Measurements from ENCODE around the gene DYNC1I1.

DYNC1I1 gene

DNA sequence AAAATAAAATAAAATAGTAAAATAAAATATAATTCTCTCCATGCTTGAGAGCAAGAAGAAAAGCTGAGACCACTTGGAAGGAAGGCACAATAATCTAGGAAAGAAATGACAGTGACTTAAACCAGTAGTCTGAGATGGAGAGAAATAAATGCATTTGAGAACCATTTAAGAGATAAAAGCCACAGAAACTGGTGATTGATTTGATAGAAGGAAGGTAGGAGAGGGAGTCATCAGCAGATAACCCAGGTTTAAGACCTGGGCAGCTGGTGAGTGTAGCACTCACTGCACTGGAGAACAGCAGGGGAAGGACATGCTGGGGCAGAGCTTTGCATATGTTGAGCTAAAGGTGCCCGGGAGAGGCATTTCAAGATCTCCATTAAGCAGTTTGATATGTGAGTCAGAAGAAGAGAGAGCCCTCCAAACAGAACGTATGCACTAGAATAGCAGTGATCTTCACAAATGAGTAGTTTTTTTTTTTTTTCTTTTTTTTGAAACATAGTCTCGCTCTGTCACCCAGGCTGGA lies 268.0 kb downstream of the DYNC1I1 start:
- no peak for DNase-seq (ENCODE audit: extremely low spot score)
- ChIA-PET POLR2A (no interaction called here), CTCF (interaction anchor here (1.3 kb wide), 1 partner anchor 11 kb away, joined by 4 read pairs; no protein-coding TSS in a partner anchor)
- TF ChIP-seq, protein P1, sequence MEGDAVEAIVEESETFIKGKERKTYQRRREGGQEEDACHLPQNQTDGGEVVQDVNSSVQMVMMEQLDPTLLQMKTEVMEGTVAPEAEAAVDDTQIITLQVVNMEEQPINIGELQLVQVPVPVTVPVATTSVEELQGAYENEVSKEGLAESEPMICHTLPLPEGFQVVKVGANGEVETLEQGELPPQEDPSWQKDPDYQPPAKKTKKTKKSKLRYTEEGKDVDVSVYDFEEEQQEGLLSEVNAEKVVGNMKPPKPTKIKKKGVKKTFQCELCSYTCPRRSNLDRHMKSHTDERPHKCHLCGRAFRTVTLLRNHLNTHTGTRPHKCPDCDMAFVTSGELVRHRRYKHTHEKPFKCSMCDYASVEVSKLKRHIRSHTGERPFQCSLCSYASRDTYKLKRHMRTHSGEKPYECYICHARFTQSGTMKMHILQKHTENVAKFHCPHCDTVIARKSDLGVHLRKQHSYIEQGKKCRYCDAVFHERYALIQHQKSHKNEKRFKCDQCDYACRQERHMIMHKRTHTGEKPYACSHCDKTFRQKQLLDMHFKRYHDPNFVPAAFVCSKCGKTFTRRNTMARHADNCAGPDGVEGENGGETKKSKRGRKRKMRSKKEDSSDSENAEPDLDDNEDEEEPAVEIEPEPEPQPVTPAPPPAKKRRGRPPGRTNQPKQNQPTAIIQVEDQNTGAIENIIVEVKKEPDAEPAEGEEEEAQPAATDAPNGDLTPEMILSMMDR (IDR thresholded peaks at IDR 0.05; ENCODE audit: control extremely low read depth, extremely low read depth, low read depth, missing control alignments): no peak

DNA sequence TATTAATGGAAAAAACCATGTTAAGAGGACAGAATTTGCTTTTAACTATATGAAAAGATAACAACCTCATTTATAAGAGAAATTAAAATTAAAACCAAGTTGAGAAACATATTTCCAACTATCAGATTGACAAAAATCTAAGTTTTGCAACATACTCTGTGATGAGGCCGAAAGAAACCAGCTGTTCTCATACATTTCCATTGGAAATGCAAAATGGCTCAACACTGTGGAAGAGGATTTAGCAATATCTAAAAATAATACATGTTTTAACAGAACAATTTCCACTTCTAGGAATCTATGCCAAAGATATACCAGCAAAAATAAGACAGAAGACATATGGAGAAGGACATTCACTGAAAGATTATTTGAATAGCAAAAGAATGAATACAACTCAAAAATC lies 268.8 kb downstream of the DYNC1I1 start:
- no peak for DNase-seq (ENCODE audit: extremely low spot score)
- TF ChIP-seq, protein P1 (IDR thresholded peaks at IDR 0.05; ENCODE audit: control extremely low read depth, extremely low read depth, low read depth, missing control alignments): no peak
- POLR2A ChIA-PET: no interaction called here
- CTCF ChIA-PET: no interaction called here

DNA sequence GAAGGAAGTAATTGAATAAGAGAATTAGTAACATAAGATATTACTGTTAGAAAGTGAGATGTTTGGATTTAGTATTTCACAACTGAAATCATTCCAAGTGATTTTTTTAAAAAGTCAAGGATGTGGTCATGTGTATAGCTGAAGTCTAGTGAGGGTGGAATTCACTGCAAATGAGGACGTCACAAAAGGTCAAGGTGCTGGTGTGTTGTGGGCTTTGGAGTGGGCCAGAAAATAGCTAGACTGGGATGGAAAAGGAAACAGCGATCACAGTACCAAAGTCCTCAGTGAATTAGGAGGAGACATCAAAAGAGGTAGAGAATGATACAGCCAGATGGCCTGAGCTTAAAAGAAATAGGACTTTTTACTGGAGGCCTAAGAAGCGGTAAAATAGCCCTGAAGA lies 272.8 kb downstream of the DYNC1I1 start:
- POLR2A ChIA-PET: no interaction called here
- CTCF ChIA-PET: interaction anchor here (1.3 kb wide), 1 partner anchor 1800 kb away, joined by 3 read pairs; no protein-coding TSS in a partner anchor
- TF ChIP-seq, protein P1 (IDR thresholded peaks at IDR 0.05; ENCODE audit: control extremely low read depth, extremely low read depth, low read depth, missing control alignments): no peak
- no peak for DNase-seq (ENCODE audit: extremely low spot score)

DNA sequence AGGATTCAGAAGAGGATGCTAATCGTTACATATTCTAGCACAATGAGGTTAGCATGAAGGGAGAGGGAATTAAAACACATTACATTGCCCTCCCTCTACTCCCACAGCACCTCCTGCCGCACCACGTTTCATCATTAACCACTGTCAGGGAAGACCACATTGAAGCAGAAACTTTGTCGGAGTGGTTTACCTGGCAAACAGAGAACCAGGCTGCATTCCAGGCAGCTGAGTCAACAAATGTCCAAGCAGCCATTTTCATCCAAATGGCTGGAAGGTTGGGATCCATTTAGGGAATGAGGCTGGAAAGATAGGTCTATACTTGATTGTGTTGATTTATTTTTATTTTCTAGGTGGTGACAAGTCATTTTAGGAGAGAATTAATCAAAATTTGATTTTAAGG lies 273.6 kb downstream of the DYNC1I1 start:
- TF ChIP-seq, protein P1 (IDR thresholded peaks at IDR 0.05; ENCODE audit: control extremely low read depth, extremely low read depth, low read depth, missing control alignments): no peak
- DNase-seq (ENCODE audit: extremely low spot score): no peak
- CTCF ChIA-PET: no interaction called here
- POLR2A ChIA-PET: no interaction called here

DNA sequence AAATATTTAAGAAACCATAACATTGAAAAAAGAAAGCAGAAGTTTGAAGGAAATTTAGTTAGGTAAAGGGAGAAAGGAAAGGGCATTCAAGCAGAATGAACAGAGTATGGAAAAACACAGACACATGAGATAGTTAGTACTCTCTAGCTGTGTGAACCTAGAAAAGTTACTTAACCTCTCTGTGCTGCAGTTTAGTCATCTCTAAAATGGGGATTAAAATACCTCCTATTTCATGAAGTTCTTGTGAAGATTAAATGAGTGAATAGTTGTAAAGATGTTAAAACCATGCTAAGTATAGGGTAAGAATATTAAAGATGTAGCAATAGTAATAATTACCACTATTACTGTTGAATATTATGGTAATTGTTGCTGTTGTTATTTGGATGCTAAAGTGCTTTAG lies 279.9 kb downstream of the DYNC1I1 start:
- ChIA-PET POLR2A (no interaction called here), CTCF (no interaction called here)
- DNase-seq (ENCODE audit: extremely low spot score): no peak
- TF ChIP-seq, protein P1 (IDR thresholded peaks at IDR 0.05; ENCODE audit: control extremely low read depth, extremely low read depth, low read depth, missing control alignments): no peak

DNA sequence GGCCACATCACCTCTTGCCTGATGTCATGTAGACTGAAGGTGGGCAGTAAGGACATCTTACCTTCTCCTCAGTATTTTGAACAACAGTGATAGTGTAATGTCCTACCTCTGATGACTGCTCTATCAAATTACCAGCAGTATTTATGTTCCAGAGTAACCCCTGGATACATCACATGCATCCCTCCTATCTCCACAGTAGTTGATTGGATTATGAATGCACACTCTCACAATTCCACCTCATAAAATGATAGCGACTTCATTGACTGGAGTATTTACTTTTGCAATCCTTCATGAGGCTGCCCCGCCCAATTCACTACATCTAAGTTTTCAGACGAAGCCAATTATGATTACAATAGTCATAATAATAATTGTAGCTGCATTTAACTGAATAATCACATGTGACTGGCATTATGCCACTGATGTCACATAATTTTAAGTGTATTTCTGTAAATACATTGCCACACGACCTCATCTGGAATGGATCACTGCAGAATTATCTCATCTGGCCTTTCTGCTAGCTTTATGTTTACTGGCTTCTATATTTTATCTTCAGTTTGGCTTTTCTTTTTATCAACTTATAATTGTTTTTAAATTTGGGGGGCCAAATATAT lies 280.6 kb downstream of the DYNC1I1 start:
- ChIA-PET POLR2A (no interaction called here), CTCF (no interaction called here)
- no peak for DNase-seq (ENCODE audit: extremely low spot score)
- TF ChIP-seq, protein P1 (IDR thresholded peaks at IDR 0.05; ENCODE audit: control extremely low read depth, extremely low read depth, low read depth, missing control alignments): no peak

All from GM10248 (cell line).